HEK293 (cell line): ENCODE data around the gene TP53I11.

Experiments
- CTCF ChIA-PET: fragments of 350-600 bp; formaldehyde crosslinking; extraction: SDS; loops from one replicate; lab custom pipeline; 2021; ENCODE audit warnings: antibody characterized with exemption; lab: Yijun Ruan, JAX
- POLR2A ChIA-PET: fragments of 300-600 bp; formaldehyde crosslinking; extraction: SDS; loops from one replicate; lab custom pipeline; 2020; ENCODE audit warnings: antibody characterized with exemption, inconsistent platforms; lab: Yijun Ruan, JAX
- H3K27ac ChIP-seq: fragments of 200-500 bp; sonication (Bioruptor generic); 2 replicates; pipeline ENCODE4 v1.5.1; 2014; ENCODE audit warnings: low read depth, low read length, control low read depth, inconsistent platforms; ENCODE audit errors: extremely low read depth
- H3K36me3 ChIP-seq, 2 experiments: fragments of 200-500 bp in 1 of 2; sonication (Bioruptor generic) in 1 of 2; 1 replicate in 1 of 2; 2 replicates in 1 of 2; pipeline ENCODE4 v1.5.1; 2014 to 2017; ENCODE audit warnings: inconsistent platforms in 2 of 2, low read length in 2 of 2; ENCODE audit not compliant: control insufficient read depth in 2 of 2, insufficient read depth in 1 of 2
- H3K4me1 ChIP-seq: fragments of 200-500 bp; sonication (Bioruptor generic); 2 replicates; pipeline ENCODE4 v1.5.1; 2014; ENCODE audit warnings: mild to moderate bottlenecking, low read length, inconsistent platforms; ENCODE audit not compliant: control insufficient read depth, insufficient read depth
- H3K4me3 ChIP-seq: 2 replicates; pipeline ENCODE4 v1.5.1; 2011; ENCODE audit warnings: low read depth, mild to moderate bottlenecking, control low read depth, low read length, moderate library complexity
- H3K9me3 ChIP-seq: fragments of 200-500 bp; sonication (Bioruptor generic); 2 replicates; pipeline ENCODE4 v1.5.1; 2014; ENCODE audit warnings: low read depth, low read length, inconsistent platforms; ENCODE audit not compliant: control insufficient read depth, insufficient read depth
- AEBP2 ChIP-seq: fragments of 450-650 bp; formaldehyde crosslinking; IDR thresholded peaks from 2 replicates; pipeline ENCODE4 v1.5.1; 2016; ENCODE audit warnings: missing biosample characterization, missing genetic modification characterization, borderline replicate concordance
- GLIS2 ChIP-seq: fragments of 450-650 bp; formaldehyde crosslinking; IDR thresholded peaks from 2 replicates; pipeline ENCODE4 v1.5.1; 2016; ENCODE audit warnings: missing biosample characterization, missing genetic modification characterization
- KLF16 ChIP-seq: fragments of 450-650 bp; formaldehyde crosslinking; IDR thresholded peaks from 2 replicates; pipeline ENCODE4 v1.5.1; 2017; ENCODE audit warnings: missing biosample characterization, missing genetic modification characterization
- KLF8 ChIP-seq: fragments of 450-650 bp; formaldehyde crosslinking; IDR thresholded peaks from 2 replicates; pipeline ENCODE4 v1.5.1; 2016; ENCODE audit warnings: missing biosample characterization, missing genetic modification characterization
- PRDM4 ChIP-seq: fragments of 450-650 bp; formaldehyde crosslinking; IDR thresholded peaks from 2 replicates; pipeline ENCODE4 v1.5.1; 2017; ENCODE audit warnings: missing biosample characterization, missing genetic modification characterization
- SP7 ChIP-seq: fragments of 450-650 bp; formaldehyde crosslinking; IDR thresholded peaks from 2 replicates; pipeline ENCODE4 v1.5.1; 2016; ENCODE audit warnings: missing biosample characterization, missing genetic modification characterization
- TCF7L2 ChIP-seq: IDR thresholded peaks from 2 replicates; pipeline ENCODE4 v1.6.1; 2011; ENCODE audit warnings: low read depth, mild to moderate bottlenecking, inconsistent platforms, low read length, moderate library complexity, borderline replicate concordance
- TRIM28 ChIP-seq: IDR thresholded peaks from 2 replicates; pipeline ENCODE4 v1.6.1; 2011; ENCODE audit warnings: low read length, control low read depth, borderline replicate concordance
- ZNF26 ChIP-seq: fragments of 450-650 bp; formaldehyde crosslinking; IDR thresholded peaks from 2 replicates; pipeline ENCODE4 v1.5.1; 2016; ENCODE audit warnings: missing biosample characterization, missing genetic modification characterization
- ZNF473 ChIP-seq: fragments of 450-650 bp; formaldehyde crosslinking; IDR thresholded peaks from 2 replicates; pipeline ENCODE4 v1.5.1; 2017; ENCODE audit warnings: missing biosample characterization, missing genetic modification characterization
- ZNF48 ChIP-seq: fragments of 450-650 bp; formaldehyde crosslinking; IDR thresholded peaks from 2 replicates; pipeline ENCODE4 v1.5.1; 2016; ENCODE audit warnings: missing biosample characterization, missing genetic modification characterization
- ZNF549 ChIP-seq: fragments of 450-650 bp; IDR thresholded peaks from 2 replicates; pipeline ENCODE4 v1.5.1; 2018; ENCODE audit warnings: missing biosample characterization, missing genetic modification characterization, mild to moderate bottlenecking, inconsistent platforms, moderate library complexity
- ZNF555 ChIP-seq: fragments of 450-650 bp; formaldehyde crosslinking; conservative IDR thresholded peaks from 2 replicates; pipeline ENCODE4 v1.5.1; 2017; ENCODE audit warnings: missing biosample characterization, mild to moderate bottlenecking, missing genetic modification characterization, inconsistent platforms
- ZNF585B ChIP-seq: fragments of 450-650 bp; formaldehyde crosslinking; IDR thresholded peaks from 2 replicates; pipeline ENCODE4 v1.5.1; 2016; ENCODE audit warnings: missing biosample characterization, missing genetic modification characterization
- ZNF600 ChIP-seq: fragments of 450-650 bp; formaldehyde crosslinking; IDR thresholded peaks from 2 replicates; pipeline ENCODE4 v1.5.1; 2016; ENCODE audit warnings: missing biosample characterization, missing genetic modification characterization
- ZNF621 ChIP-seq: fragments of 450-650 bp; formaldehyde crosslinking; IDR thresholded peaks from 2 replicates; pipeline ENCODE4 v1.5.1; 2017; ENCODE audit warnings: missing biosample characterization, missing genetic modification characterization
- ZNF629 ChIP-seq: fragments of 450-650 bp; formaldehyde crosslinking; IDR thresholded peaks from 2 replicates; pipeline ENCODE4 v1.5.1; 2017; ENCODE audit warnings: missing biosample characterization, missing genetic modification characterization

TP53I11 gene

GRCh38 chr11:44910591-44910990 is 40.1 kb downstream of the TP53I11 start:
- ChIA-PET POLR2A (no interaction called here), CTCF (interaction anchor here (0.6 to 5.8 kb wide), 30 partner anchors 9 to 1022 kb away, joined by 3 to 82 read pairs (median 5); partner anchors contain the start of gene CD82)
- H3K4me1 ChIP-seq: no peaks in the 10 kb centered on the region

GRCh38 chr11:44909557-44909956 is 41.1 kb downstream of the TP53I11 start:
- Histone ChIP-seq H3K9me3 (no peaks in the 10 kb centered on the region), H3K4me1 (no peaks in the 10 kb centered on the region), H3K27ac (no peak overlapping the region), H3K36me3 (no peaks in the 10 kb centered on the region), H3K4me3 (no peak overlapping the region)
- ChIA-PET CTCF (interaction anchor here (1.1 to 5.8 kb wide), 4 partner anchors 15 to 297 kb away, joined by 3 to 82 read pairs (median 8); no protein-coding TSS in a partner anchor), POLR2A (no interaction called here)
- TF ChIP-seq ZNF26 (tag by site-specific recombination) (no peak), TCF7L2 (no peak), SP7 (no peak), ZNF555 (no peak), KLF8 (tag by site-specific recombination) (no peak), ZNF48 (tag by site-specific recombination) (no peak), ZNF473 (tag by site-specific recombination) (no peak), ZNF629 (no peak), PRDM4 (no peak), ZNF621 (tag by site-specific recombination) (no peak), ZNF585B (tag by site-specific recombination) (no peak), AEBP2 (no peak)

More at GRCh38 chr11:44910591-44910990, 40.1 kb downstream of the TP53I11 start:
- Histone ChIP-seq H3K36me3 (no peaks in the 10 kb centered on the region), H3K27ac (no peak overlapping the region), H3K4me3 (no peak overlapping the region), H3K9me3 (no peaks in the 10 kb centered on the region)
- TF ChIP-seq PRDM4: no peak
- TF ChIP-seq TRIM28: no peak
- TF ChIP-seq ZNF600 (tag by site-specific recombination): no peak
- no peak for TF ChIP-seq ZNF549 (tag by site-specific recombination)
- no peak for TF ChIP-seq KLF16 (tag by site-specific recombination)
- no peak for TF ChIP-seq GLIS2 (tag by site-specific recombination)
